Measurements from ENCODE around the gene LAMC3. TPM values are rescaled to one million over a fixed set of nuclear protein-coding genes. Genes with fewer than 3 reads are reported as not detected.

The LAMC3 gene
- total RNA-seq, 3 donors from 2014 or later: 2.1 to 8.5 (median 7.8) TPM

DNA sequence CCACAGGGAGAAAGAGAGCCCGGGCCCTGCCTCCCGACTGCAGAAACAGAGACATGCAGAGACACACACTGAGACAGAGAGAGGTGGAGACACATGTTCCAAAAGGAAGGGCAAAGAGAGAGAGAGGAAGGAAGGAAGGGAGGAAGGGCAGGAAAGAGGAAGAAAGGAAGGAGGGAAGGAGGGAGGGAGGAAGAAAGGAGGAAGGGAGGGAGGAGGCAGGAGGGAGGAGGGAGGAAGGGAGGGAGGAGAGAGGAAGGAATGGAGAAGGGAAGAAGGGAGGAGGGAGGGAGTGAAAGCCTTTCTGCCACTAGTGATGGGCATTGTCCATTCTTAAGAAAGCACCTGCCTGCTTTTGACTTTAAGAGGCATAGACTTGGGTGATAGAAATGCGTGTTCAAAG lies 38.1 kb upstream of the LAMC3 start:
- Histone ChIP-seq H3K27me3 (peaks cover 0 to 20% of the 10 kb centered on the region in 2 donors), H3K4me3 (no peak overlapping the region), H3K36me3 (no peaks in the 10 kb centered on the region), H3K27ac (no peak overlapping the region), H3K9me3 (no peaks in the 10 kb centered on the region), H3K4me1 (no peaks in the 10 kb centered on the region)
- TF ChIP-seq CTCF (IDR thresholded peaks at IDR 0.05): no peak
- no peak for TF ChIP-seq POLR2A (IDR thresholded peaks at IDR 0.05)
- no peak for TF ChIP-seq POLR2AphosphoS5 (IDR thresholded peaks at IDR 0.05)
- no peak for DNase-seq (ENCODE audit: low spot score in 2 of 2)
- intact Hi-C loops (cut with DNase I; ENCODE audit: low total_unique reads): no loop called here

DNA sequence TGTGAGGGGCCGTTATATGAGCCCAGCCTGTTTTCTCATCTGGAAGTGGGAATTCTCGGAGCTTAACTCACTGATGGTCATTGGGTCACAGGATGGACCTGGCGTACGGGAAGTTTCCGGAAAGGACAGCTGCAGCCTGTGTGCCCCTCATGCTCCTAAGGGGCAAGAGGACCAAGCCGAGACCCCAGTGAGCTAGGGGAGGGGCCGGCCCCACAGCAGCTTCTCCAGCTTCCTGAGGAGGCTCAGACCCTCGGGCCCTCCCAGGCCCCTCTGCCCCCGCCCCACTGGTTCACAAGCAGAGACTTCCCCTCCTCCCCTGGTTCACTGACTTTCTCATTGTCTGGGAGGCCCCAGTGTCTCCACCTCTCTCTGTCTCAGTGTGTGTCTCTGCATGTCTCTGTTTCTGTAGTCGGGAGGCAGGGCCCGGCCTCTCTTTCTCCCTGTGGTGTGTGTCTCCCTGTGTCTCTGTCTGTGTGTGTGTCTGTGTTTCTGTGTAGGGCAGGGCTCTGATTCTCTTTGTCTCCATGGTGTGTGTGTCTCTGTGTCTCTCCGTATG lies 37.6 kb upstream of the LAMC3 start:
- Histone ChIP-seq H3K36me3 (no peaks in the 10 kb centered on the region), H3K4me3 (no peak overlapping the region), H3K9me3 (no peaks in the 10 kb centered on the region), H3K27ac (no peak overlapping the region), H3K4me1 (no peaks in the 10 kb centered on the region), H3K27me3 (peaks cover 0 to 20% of the 10 kb centered on the region in 2 donors)
- intact Hi-C loops (cut with DNase I; ENCODE audit: low total_unique reads): no loop called here
- no peak for TF ChIP-seq POLR2A (IDR thresholded peaks at IDR 0.05)
- TF ChIP-seq POLR2AphosphoS5 (IDR thresholded peaks at IDR 0.05): no peak
- TF ChIP-seq CTCF (IDR thresholded peaks at IDR 0.05): no peak
- DNase-seq (ENCODE audit: low spot score in 2 of 2): no peak

- Histone ChIP-seq H3K27ac (no peak overlapping the region), H3K4me1 (no peaks in the 10 kb centered on the region), H3K4me3 (no peak overlapping the region), H3K36me3 (no peaks in the 10 kb centered on the region), H3K9me3 (no peaks in the 10 kb centered on the region), H3K27me3 (peaks cover 0 to 20% of the 10 kb centered on the region in 2 donors)
- TF ChIP-seq POLR2AphosphoS5 (IDR thresholded peaks at IDR 0.05) (no peak), CTCF (IDR thresholded peaks at IDR 0.05) (no peak), POLR2A (IDR thresholded peaks at IDR 0.05) (no peak)
- intact Hi-C loops (cut with DNase I; ENCODE audit: low total_unique reads): no loop called here
- DNase-seq (ENCODE audit: low spot score in 2 of 2): no peak
Measured at GRCh38 chr9:130972277-130972956, 36.6 kb upstream of the LAMC3 start.

DNA sequence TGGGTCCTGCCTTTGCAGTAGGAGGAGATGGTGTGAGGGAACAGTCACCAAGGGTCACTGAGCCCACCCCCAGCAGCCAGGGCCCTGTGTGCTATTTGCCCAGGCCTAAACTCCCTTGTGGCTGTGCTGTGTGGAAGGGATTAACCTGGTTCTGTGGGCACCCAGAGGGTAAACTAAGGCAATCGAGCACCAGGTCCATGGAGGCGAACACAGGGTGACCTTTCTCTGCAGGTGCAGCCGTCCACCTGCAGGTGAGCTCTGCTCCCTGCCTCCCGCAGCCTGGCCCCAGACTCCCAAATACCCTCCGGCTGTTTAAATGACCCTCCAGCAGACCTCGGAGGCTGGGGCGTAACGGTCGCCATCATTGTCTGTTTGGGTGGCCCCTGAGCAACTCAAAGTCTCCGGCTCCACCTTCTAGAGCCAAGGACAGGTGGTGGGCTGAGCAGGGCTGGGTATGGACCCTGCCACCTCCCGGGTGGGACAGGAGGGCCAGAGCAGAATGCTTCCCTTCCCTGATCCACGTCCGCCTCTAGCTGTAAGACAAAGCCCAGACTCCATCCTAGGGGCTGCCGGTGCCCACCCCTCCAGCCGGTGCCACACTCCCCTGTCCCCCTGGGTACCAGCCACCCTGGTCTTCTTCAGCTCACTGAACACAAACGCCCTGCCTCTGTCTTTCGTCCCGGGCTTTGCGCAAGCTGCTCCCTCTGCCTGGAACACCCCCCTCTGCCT lies 35.9 kb upstream of the LAMC3 start:
- Histone ChIP-seq H3K9me3 (no peaks in the 10 kb centered on the region), H3K4me1 (no peaks in the 10 kb centered on the region), H3K36me3 (no peaks in the 10 kb centered on the region), H3K27me3 (peaks cover 0 to 20% of the 10 kb centered on the region in 2 donors), H3K27ac (no peak overlapping the region), H3K4me3 (no peak overlapping the region)
- DNase-seq (ENCODE audit: low spot score in 2 of 2): no peak
- intact Hi-C loops (cut with DNase I; ENCODE audit: low total_unique reads): no loop called here
- no peak for TF ChIP-seq POLR2A (IDR thresholded peaks at IDR 0.05)

DNA sequence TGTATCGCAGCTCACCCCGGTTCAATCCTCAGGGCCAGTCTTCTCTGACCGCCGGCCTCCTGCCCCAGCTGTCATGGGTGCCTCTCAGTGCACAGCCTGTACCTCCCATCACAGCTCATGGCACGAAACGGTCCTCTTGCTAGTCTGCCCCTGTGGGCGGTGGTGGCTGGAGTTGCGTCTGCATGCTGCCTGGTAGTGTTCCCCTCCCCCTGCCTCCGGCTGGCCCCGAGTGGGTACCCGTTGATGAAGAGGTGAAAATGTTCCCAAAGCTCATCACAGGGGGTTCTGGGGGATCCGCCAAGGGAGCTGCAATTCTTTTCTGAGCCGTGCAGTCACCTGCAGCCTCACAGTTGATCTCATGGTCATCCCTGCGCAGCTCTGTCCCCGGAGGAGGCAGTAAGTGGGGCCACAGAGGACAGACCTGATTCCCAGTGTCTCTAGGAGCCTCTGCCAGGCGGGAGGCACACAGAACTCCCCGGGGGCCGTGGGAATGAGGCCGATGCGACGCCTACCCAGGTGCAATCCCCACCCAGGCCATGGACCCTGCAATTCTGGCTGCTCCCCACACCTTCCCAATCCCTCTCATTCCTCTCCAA lies 35.2 kb upstream of the LAMC3 start:
- H3K27ac ChIP-seq: no peak overlapping the region
- no peaks in the 10 kb centered on the region for H3K36me3 ChIP-seq
- TF ChIP-seq CTCF (IDR thresholded peaks at IDR 0.05) (no peak), POLR2AphosphoS5 (IDR thresholded peaks at IDR 0.05) (no peak), POLR2A (IDR thresholded peaks at IDR 0.05) (no peak)
- no peaks in the 10 kb centered on the region for H3K9me3 ChIP-seq
- H3K4me3 ChIP-seq: no peak overlapping the region
- no peak for DNase-seq (ENCODE audit: low spot score in 2 of 2)
- intact Hi-C loops (cut with DNase I; ENCODE audit: low total_unique reads): no loop called here
- no peaks in the 10 kb centered on the region for H3K4me1 ChIP-seq
- peaks cover 0 to 20% of the 10 kb centered on the region in 2 donors for H3K27me3 ChIP-seq

Data from breast epithelium (tissue), 4 donors.